ENCODE data around the gene JOSD1.

JOSD1 gene

GRCh38 chr22:38697425-38698089 is 3.2 kb downstream of the JOSD1 start:
- TF ChIP-seq CTCF (conservative IDR thresholded peaks at IDR 0.05) = no peak
- peak overlapping the region; percentile 85 for H3K27ac ChIP-seq

GRCh38 chr22:38696606-38697424 is 3.9 kb downstream of the JOSD1 start:
- TF ChIP-seq CTCF (conservative IDR thresholded peaks at IDR 0.05) = no peak
- H3K27ac ChIP-seq = peak overlapping the region; percentile 85

GRCh38 chr22:38694940-38695339 is 5.8 kb downstream of the JOSD1 start:
- H3K27ac ChIP-seq = no peak overlapping the region
- no peak for TF ChIP-seq CTCF (conservative IDR thresholded peaks at IDR 0.05)

- TF ChIP-seq CTCF (conservative IDR thresholded peaks at IDR 0.05) = no peak
- H3K27ac ChIP-seq = no peak overlapping the region
Measured at GRCh38 chr22:38694049-38694448, 6.7 kb downstream of the JOSD1 start.

GRCh38 chr22:38689651-38690050 is 11.1 kb downstream of the JOSD1 start:
- TF ChIP-seq CTCF (conservative IDR thresholded peaks at IDR 0.05) = no peak
- H3K27ac ChIP-seq = no peak overlapping the region

GRCh38 chr22:38685761-38686160 is 15.0 kb downstream of the JOSD1 start:
- TF ChIP-seq CTCF (conservative IDR thresholded peaks at IDR 0.05) = no peak
- no peak overlapping the region for H3K27ac ChIP-seq

- no peak for TF ChIP-seq CTCF (conservative IDR thresholded peaks at IDR 0.05)
Measured at GRCh38 chr22:38684895-38685294, 15.8 kb downstream of the JOSD1 start.

More at GRCh38 chr22:38684895-38685294, 15.8 kb downstream of the JOSD1 start:
- H3K27ac ChIP-seq = no peak overlapping the region

All from VCaP (cell line).